Measurements from ENCODE around the gene WLS. TPM values are rescaled to one million over a fixed set of nuclear protein-coding genes. Genes with fewer than 3 reads are reported as not detected.

WLS gene
- total and polyA plus RNA-seq, 2 experiments from 2014 or later = 113 to 114 TPM

DNA sequence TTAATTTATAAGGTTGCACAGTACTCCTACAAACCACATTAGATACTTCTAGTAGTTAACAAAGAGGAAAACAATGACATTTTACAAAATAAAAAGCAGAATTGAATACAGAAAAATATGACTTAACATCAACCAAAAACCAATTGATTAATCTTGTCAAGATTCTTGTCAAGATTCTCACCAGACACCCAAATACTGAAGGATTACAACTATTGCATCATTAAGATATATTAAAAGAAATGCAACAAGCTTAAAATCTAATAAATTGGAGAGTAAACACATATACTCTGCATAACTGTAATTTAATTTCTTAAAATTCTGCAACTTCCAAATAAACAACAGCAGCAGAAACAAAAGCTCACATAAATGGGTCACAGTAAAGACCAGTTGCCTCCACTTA lies 4.7 kb downstream of the WLS start:
- no peak for DNase-seq (ENCODE audit: low read depth in 1 of 2, low spot score in 1 of 2)
- Histone ChIP-seq H3K4me1 (ENCODE audit: low read depth) (peaks cover 20% of the 10 kb centered on the region), H3K27ac (no peak overlapping the region), H3K27me3 (no peaks in the 10 kb centered on the region), H3K9me3 (ENCODE audit: low read depth) (no peaks in the 10 kb centered on the region), H3K36me3 (no peaks in the 10 kb centered on the region), H3K4me3 (no peak overlapping the region)
- TF ChIP-seq, protein P1, sequence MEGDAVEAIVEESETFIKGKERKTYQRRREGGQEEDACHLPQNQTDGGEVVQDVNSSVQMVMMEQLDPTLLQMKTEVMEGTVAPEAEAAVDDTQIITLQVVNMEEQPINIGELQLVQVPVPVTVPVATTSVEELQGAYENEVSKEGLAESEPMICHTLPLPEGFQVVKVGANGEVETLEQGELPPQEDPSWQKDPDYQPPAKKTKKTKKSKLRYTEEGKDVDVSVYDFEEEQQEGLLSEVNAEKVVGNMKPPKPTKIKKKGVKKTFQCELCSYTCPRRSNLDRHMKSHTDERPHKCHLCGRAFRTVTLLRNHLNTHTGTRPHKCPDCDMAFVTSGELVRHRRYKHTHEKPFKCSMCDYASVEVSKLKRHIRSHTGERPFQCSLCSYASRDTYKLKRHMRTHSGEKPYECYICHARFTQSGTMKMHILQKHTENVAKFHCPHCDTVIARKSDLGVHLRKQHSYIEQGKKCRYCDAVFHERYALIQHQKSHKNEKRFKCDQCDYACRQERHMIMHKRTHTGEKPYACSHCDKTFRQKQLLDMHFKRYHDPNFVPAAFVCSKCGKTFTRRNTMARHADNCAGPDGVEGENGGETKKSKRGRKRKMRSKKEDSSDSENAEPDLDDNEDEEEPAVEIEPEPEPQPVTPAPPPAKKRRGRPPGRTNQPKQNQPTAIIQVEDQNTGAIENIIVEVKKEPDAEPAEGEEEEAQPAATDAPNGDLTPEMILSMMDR (IDR thresholded peaks at IDR 0.05; ENCODE audit: low read depth, low read length) = no peak

DNA sequence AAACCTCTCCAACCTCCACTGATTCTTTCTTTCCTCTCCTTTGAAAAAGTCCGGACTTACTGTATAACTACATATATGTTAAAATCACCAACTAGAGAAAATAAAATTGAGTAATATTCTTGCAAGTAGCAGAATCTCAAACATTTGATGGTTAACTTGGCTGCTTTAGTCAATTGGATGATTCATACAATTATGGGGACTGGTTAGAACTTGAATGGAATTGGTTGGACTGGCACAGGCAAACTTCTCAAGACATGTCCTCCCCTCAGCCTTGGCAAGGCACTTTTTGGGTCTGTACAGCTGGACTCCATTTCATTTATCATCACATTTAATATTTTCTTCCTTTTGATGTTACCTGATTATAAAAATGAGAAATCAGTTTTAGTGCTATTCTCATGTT lies 6.5 kb downstream of the WLS start:
- TF ChIP-seq, protein P1 (IDR thresholded peaks at IDR 0.05; ENCODE audit: low read depth, low read length) = no peak
- DNase-seq (ENCODE audit: low read depth in 1 of 2, low spot score in 1 of 2) = no peak
- no peaks in the 10 kb centered on the region for H3K9me3 ChIP-seq (ENCODE audit: low read depth)
- no peak overlapping the region for H3K4me3 ChIP-seq
- H3K27me3 ChIP-seq = no peaks in the 10 kb centered on the region
- no peak overlapping the region for H3K27ac ChIP-seq
- no peaks in the 10 kb centered on the region for H3K36me3 ChIP-seq
- peaks cover 38% of the 10 kb centered on the region for H3K4me1 ChIP-seq (ENCODE audit: low read depth)

GRCh38 chr1:68223687-68224086 lies 8.6 kb downstream of the WLS start:
- peaks cover 24% of the 10 kb centered on the region for H3K4me1 ChIP-seq (ENCODE audit: low read depth)
- peak in 1 of 2 donors; percentile 29 for DNase-seq (ENCODE audit: low read depth in 1 of 2, low spot score in 1 of 2)
- peak overlapping the region; percentile 2 for H3K27ac ChIP-seq
- no peaks in the 10 kb centered on the region for H3K36me3 ChIP-seq
- no peaks in the 10 kb centered on the region for H3K27me3 ChIP-seq
- no peaks in the 10 kb centered on the region for H3K9me3 ChIP-seq (ENCODE audit: low read depth)
- TF ChIP-seq, protein P1 (IDR thresholded peaks at IDR 0.05; ENCODE audit: low read depth, low read length) = no peak
- no peak overlapping the region for H3K4me3 ChIP-seq

GRCh38 chr1:68221980-68222373 lies 10.3 kb downstream of the WLS start:
- TF ChIP-seq, protein P1 (IDR thresholded peaks at IDR 0.05; ENCODE audit: low read depth, low read length) = no peak
- Histone ChIP-seq H3K9me3 (ENCODE audit: low read depth) (no peaks in the 10 kb centered on the region), H3K4me3 (no peak overlapping the region), H3K27ac (peak overlapping the region; percentile 87), H3K4me1 (ENCODE audit: low read depth) (peaks cover 33% of the 10 kb centered on the region), H3K36me3 (no peaks in the 10 kb centered on the region), H3K27me3 (no peaks in the 10 kb centered on the region)
- peak in 1 of 2 donors; percentile 75 for DNase-seq (ENCODE audit: low read depth in 1 of 2, low spot score in 1 of 2)

- DNase-seq (ENCODE audit: low read depth in 1 of 2, low spot score in 1 of 2) = peak in 1 of 2 donors; percentile 19
- no peaks in the 10 kb centered on the region for H3K9me3 ChIP-seq (ENCODE audit: low read depth)
- H3K27me3 ChIP-seq = no peaks in the 10 kb centered on the region
- peak overlapping the region; percentile 2 for H3K4me3 ChIP-seq
- no peaks in the 10 kb centered on the region for H3K36me3 ChIP-seq
- peaks cover 35% of the 10 kb centered on the region for H3K4me1 ChIP-seq (ENCODE audit: low read depth)
- H3K27ac ChIP-seq = peak overlapping the region; percentile 87
- TF ChIP-seq, protein P1 (IDR thresholded peaks at IDR 0.05; ENCODE audit: low read depth, low read length) = no peak
Observed at GRCh38 chr1:68221001-68221979, 11.0 kb downstream of the WLS start.

All from cardiac muscle cell (in vitro differentiated cells and primary cell).